ENCODE measurements around the gene CPSF2. TPM values are rescaled to one million over a fixed set of nuclear protein-coding genes. Genes with fewer than 3 reads are reported as not detected.

The CPSF2 gene
- total and polyA plus RNA-seq, 10 of the 15 experiments (the other 5 are each of a cell fraction or from before 2014, with no cell fraction given) = 18.2 to 71.8 (median 47.0) TPM

GRCh38 chr14:92153581-92153980 lies 31.8 kb downstream of the CPSF2 start:
- ChIA-PET RAD21 (ENCODE audit: unreplicated experiment) (no interaction called here), POLR2A (interaction anchor here (0.6 kb wide), 1 partner anchor 476 kb away, joined by 3 read pairs; no protein-coding TSS in a partner anchor)

GRCh38 chr14:92154283-92154942 lies 32.6 kb downstream of the CPSF2 start:
- no peak overlapping the region for H3K27ac ChIP-seq (ENCODE audit: control insufficient read depth, insufficient read depth)
- RAD21 ChIA-PET (ENCODE audit: unreplicated experiment) = no interaction called here
- FAIRE-seq = no peak
- H3K27me3 ChIP-seq (replicated peaks in 1 of 2; ENCODE audit: control insufficient read depth in 2 of 2, insufficient read depth in 2 of 2, low read length in 1 of 2) = no peaks in the 10 kb centered on the region
- no peak overlapping the region for H3K4me3 ChIP-seq
- no TSS peak for BruUV-seq (replicated peaks)
- no peaks in the 10 kb centered on the region for H3K9me3 ChIP-seq (replicated peaks; ENCODE audit: control insufficient read depth, insufficient read depth, low read length)
- H2AFZ ChIP-seq (ENCODE audit: control insufficient read depth, low read depth, low read length) = no peak overlapping the region
- WGBS (ENCODE audit: insufficient coverage, insufficient replicate concordance, low lambda C conversion rate, missing lambda C conversion rate) = 97% methylated on average over 3 of the region's 3 CpGs
- H3K4me1 ChIP-seq (ENCODE audit: control insufficient read depth, insufficient read depth, low read length) = no peaks in the 10 kb centered on the region
- H3K9ac ChIP-seq (ENCODE audit: control insufficient read depth, insufficient read depth, low read length) = no peak overlapping the region
- no peak for DNase-seq (ENCODE audit: low read depth, low spot score)
- SMC1A ChIA-PET (ENCODE audit: uncharacterized antibody, unreplicated experiment) = no interaction called here
- no peaks in the 10 kb centered on the region for H4K20me1 ChIP-seq (ENCODE audit: control insufficient read depth, insufficient read depth)
- intact Hi-C loops (cut with micrococcal nuclease; ENCODE audit: unreplicated experiment) = no loop called here
- in situ Hi-C loops (cut with MboI) = no loop called here
- no peak overlapping the region for H3K4me2 ChIP-seq (ENCODE audit: control insufficient read depth, insufficient read depth)
- CTCF ChIA-PET = no interaction called here
- peaks cover 0 to 25% of the 10 kb centered on the region in 2 experiments; a peak in 3 of 4 replicates for H3K36me3 ChIP-seq (ENCODE audit: control insufficient read depth in 2 of 2, insufficient read depth in 2 of 2, low read length in 1 of 2)
- H3K79me2 ChIP-seq (ENCODE audit: control insufficient read depth, insufficient read depth, low read length) = no peaks in the 10 kb centered on the region
- no peak for ATAC-seq
- POLR2A ChIA-PET = no interaction called here
- TF ChIP-seq RAD21 (IDR thresholded peaks at IDR 0.05; ENCODE audit: insufficient read depth, low read depth, low read length) (no peak), RELA (IDR thresholded peaks at IDR 0.05; ENCODE audit: borderline replicate concordance, partially characterized antibody) (no peak), TBL1XR1 (IDR thresholded peaks at IDR 0.05; ENCODE audit: low read depth, low read length) (no peak), STAT1 (conservative IDR thresholded peaks at IDR 0.05) (no peak)

More at GRCh38 chr14:92153581-92153980, 31.8 kb downstream of the CPSF2 start:
- FAIRE-seq (no peak), ATAC-seq (no peak), DNase-seq (ENCODE audit: low read depth, low spot score) (no peak)
- Histone ChIP-seq H3K27me3 (replicated peaks in 1 of 2; ENCODE audit: control insufficient read depth in 2 of 2, insufficient read depth in 2 of 2, low read length in 1 of 2) (no peaks in the 10 kb centered on the region), H4K20me1 (ENCODE audit: control insufficient read depth, insufficient read depth) (no peaks in the 10 kb centered on the region), H3K4me2 (ENCODE audit: control insufficient read depth, insufficient read depth) (no peak overlapping the region), H3K4me1 (ENCODE audit: control insufficient read depth, insufficient read depth, low read length) (no peaks in the 10 kb centered on the region), H3K27ac (ENCODE audit: control insufficient read depth, insufficient read depth) (no peak overlapping the region), H3K9ac (ENCODE audit: control insufficient read depth, insufficient read depth, low read length) (no peak overlapping the region), H3K36me3 (ENCODE audit: control insufficient read depth in 2 of 2, insufficient read depth in 2 of 2, low read length in 1 of 2) (peaks cover 0 to 17% of the 10 kb centered on the region in 2 experiments; a peak in 3 of 4 replicates), H3K79me2 (ENCODE audit: control insufficient read depth, insufficient read depth, low read length) (no peaks in the 10 kb centered on the region), H3K9me3 (replicated peaks; ENCODE audit: control insufficient read depth, insufficient read depth, low read length) (no peaks in the 10 kb centered on the region), H3K4me3 (no peak overlapping the region), H2AFZ (ENCODE audit: control insufficient read depth, low read depth, low read length) (no peak overlapping the region)
- in situ Hi-C loops (cut with MboI) (no loop called here), intact Hi-C loops (cut with micrococcal nuclease; ENCODE audit: unreplicated experiment) (no loop called here)
- TF ChIP-seq ZZZ3 (IDR thresholded peaks at IDR 0.05; ENCODE audit: control insufficient read depth, insufficient read length, low read depth) = no peak
- no peak for TF ChIP-seq ZBED1 (IDR thresholded peaks at IDR 0.05; ENCODE audit: borderline replicate concordance)
- TF ChIP-seq SREBF1 (IDR thresholded peaks at IDR 0.05; ENCODE audit: low read length) = no peak
- ChIA-PET CTCF (interaction anchor here (1.2 kb wide), 1 partner anchor 528 kb away, joined by 3 read pairs; no protein-coding TSS in a partner anchor), SMC1A (ENCODE audit: uncharacterized antibody, unreplicated experiment) (no interaction called here)
- no TSS peak for BruUV-seq (replicated peaks)
- 100% methylated on average over 1 of the region's 1 CpG for WGBS (ENCODE audit: insufficient coverage, insufficient replicate concordance, low lambda C conversion rate, missing lambda C conversion rate)

Measured in GM12878 (cell line).